HG03571 (cell line): Measurements from ENCODE around the gene RASSF5.

ENCODE experiments used
- ATAC-seq: cut with Tn5 transposase; IDR thresholded peaks from one replicate; pipeline ENCODE4 v1.9.1; 2021; ENCODE audit not compliant: unreplicated experiment

Gene RASSF5

GRCh38 chr1:206496131-206496793, 11.1 kb upstream of the RASSF5 start:
- no peak for ATAC-seq

- ATAC-seq, result no peak
Measured at GRCh38 chr1:206497363-206497762, 10.0 kb upstream of the RASSF5 start.

- ATAC-seq, result no peak
Measured at GRCh38 chr1:206497774-206498173, 9.6 kb upstream of the RASSF5 start.

- ATAC-seq, result no peak
Measured at GRCh38 chr1:206498685-206499084, 8.6 kb upstream of the RASSF5 start.

GRCh38 chr1:206500046-206500445, 7.3 kb upstream of the RASSF5 start:
- no peak for ATAC-seq

- ATAC-seq, result no peak
Measured at GRCh38 chr1:206501881-206502280, 5.5 kb upstream of the RASSF5 start.

GRCh38 chr1:206502403-206502802, 4.9 kb upstream of the RASSF5 start:
- no peak for ATAC-seq

GRCh38 chr1:206502812-206503211, 4.5 kb upstream of the RASSF5 start:
- no peak for ATAC-seq

- peak; percentile 54 for ATAC-seq
Measured at GRCh38 chr1:206503591-206504362, 3.6 kb upstream of the RASSF5 start.

GRCh38 chr1:206504363-206504713, 3.0 kb upstream of the RASSF5 start:
- no peak for ATAC-seq

- no peak for ATAC-seq
Measured at GRCh38 chr1:206505702-206506355, 1.5 kb upstream of the RASSF5 start.

- ATAC-seq, result peak; percentile 8
Measured at GRCh38 chr1:206506405-206507283, 687 bp upstream of the RASSF5 start.

- no peak for ATAC-seq
Measured at GRCh38 chr1:206508130-206508889, 979 bp downstream of the RASSF5 start.

- ATAC-seq, result no peak
Measured at GRCh38 chr1:206508956-206509355, 1.6 kb downstream of the RASSF5 start.

GRCh38 chr1:206509612-206510257, 2.4 kb downstream of the RASSF5 start:
- no peak for ATAC-seq

GRCh38 chr1:206510371-206510770, 3.0 kb downstream of the RASSF5 start:
- ATAC-seq, result no peak

GRCh38 chr1:206511362-206512057, 4.2 kb downstream of the RASSF5 start:
- no peak for ATAC-seq

GRCh38 chr1:206512058-206512850, 4.9 kb downstream of the RASSF5 start:
- no peak for ATAC-seq

- no peak for ATAC-seq
Measured at GRCh38 chr1:206512851-206513180, 5.5 kb downstream of the RASSF5 start.
